ENCODE results near the gene SMG7. TPM values are rescaled to one million over a fixed set of nuclear protein-coding genes. Genes with fewer than 3 reads are reported as not detected.

The SMG7 gene
- total and polyA plus RNA-seq, 9 donors, result 21.8 to 65.3 (median 47.2) TPM

DNA sequence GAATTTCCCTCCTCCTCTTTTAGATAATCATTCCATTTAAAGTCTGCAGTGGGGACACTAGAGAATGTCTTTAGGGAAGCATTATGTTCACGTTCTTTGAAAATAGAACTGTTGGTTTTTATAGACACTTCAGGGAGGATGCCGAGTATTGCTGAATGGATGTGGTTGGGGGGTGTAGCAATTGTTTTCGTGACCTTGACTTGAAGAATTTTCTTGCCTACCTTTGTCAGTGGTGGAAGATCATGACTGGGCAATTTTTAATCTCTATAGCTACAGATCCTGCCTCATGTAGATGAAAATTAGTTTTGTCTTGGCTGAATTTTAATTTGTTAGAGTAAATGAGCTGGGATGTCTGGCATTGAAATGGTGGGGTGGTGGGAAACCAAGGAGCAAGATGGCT is 3.8 kb downstream of the SMG7 start:
- WGBS, 3 donors, result 57 to 68% (median 65%) methylated on average over 3 of the region's 3 CpGs
- intact Hi-C loops (cut with DNase I), result loop anchor here (10.0 kb wide), 3 partner anchors 69 to 439 kb away; no protein-coding TSS in a partner anchor
- no peak overlapping the region for H3K4me3 ChIP-seq
- H3K36me3 ChIP-seq, result no peaks in the 10 kb centered on the region
- H3K27ac ChIP-seq, result no peak overlapping the region
- TF ChIP-seq EP300 (IDR thresholded peaks at IDR 0.05) (no peak), POLR2A (IDR thresholded peaks at IDR 0.05) (no peak)
- TF ChIP-seq, protein P1, sequence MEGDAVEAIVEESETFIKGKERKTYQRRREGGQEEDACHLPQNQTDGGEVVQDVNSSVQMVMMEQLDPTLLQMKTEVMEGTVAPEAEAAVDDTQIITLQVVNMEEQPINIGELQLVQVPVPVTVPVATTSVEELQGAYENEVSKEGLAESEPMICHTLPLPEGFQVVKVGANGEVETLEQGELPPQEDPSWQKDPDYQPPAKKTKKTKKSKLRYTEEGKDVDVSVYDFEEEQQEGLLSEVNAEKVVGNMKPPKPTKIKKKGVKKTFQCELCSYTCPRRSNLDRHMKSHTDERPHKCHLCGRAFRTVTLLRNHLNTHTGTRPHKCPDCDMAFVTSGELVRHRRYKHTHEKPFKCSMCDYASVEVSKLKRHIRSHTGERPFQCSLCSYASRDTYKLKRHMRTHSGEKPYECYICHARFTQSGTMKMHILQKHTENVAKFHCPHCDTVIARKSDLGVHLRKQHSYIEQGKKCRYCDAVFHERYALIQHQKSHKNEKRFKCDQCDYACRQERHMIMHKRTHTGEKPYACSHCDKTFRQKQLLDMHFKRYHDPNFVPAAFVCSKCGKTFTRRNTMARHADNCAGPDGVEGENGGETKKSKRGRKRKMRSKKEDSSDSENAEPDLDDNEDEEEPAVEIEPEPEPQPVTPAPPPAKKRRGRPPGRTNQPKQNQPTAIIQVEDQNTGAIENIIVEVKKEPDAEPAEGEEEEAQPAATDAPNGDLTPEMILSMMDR (IDR thresholded peaks at IDR 0.05), result no peak
- peaks cover 4% of the 10 kb centered on the region for H3K4me1 ChIP-seq (ENCODE audit: insufficient read depth)
- DNase-seq, result no peak
- H3K9me3 ChIP-seq, result no peaks in the 10 kb centered on the region
- H3K27me3 ChIP-seq, result no peaks in the 10 kb centered on the region

DNA sequence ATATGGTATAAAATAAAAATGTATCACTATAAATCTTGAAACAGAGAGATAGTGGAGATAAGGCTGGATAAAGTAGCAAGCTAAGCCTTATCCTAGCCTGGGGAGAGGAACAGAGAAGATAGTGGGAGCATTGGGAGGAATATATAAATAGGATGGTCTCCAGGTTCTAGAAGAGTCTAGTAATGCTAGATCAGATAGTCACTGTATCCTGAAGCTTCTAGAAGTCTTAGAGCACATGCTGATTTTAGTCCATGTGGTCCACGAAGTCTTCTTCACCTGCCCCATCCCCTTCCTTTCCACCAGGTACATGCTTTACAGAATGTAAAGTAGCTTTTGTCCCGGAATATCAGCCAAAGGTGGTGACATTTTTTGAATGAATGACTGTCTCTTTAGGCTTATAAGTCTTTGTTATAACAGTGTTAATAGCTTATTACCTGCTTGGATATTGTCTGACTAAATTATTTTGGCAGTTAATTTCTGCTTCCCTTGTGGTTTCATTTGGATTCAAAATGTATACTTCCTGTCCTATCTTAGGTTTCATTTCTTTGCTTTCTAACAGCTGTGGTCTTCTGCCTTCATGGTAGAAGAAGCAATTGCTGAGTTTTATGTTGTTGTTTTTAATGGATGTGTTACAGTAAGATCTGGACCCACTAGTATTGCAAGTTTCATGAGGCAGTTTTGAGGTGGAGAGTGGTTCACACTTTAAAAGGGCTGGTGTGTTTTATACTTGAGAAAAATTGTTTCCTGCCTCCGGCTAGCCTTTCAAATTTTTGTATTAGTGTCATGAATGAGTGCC is 5.9 kb downstream of the SMG7 start:
- no peak for TF ChIP-seq POLR2A (IDR thresholded peaks at IDR 0.05)
- TF ChIP-seq, protein P1 (IDR thresholded peaks at IDR 0.05), result no peak
- TF ChIP-seq EP300 (IDR thresholded peaks at IDR 0.05), result no peak
- no peak overlapping the region for H3K4me3 ChIP-seq
- 76 to 87% (median 83%) methylated on average over 3 of the region's 3 CpGs for WGBS, 3 donors
- no peak for DNase-seq
- H3K27ac ChIP-seq, result no peak overlapping the region
- no peaks in the 10 kb centered on the region for H3K36me3 ChIP-seq
- peaks cover 2% of the 10 kb centered on the region for H3K4me1 ChIP-seq (ENCODE audit: insufficient read depth)
- intact Hi-C loops (cut with DNase I), result loop anchor here (10.0 kb wide), 3 partner anchors 67 to 437 kb away; no protein-coding TSS in a partner anchor
- H3K9me3 ChIP-seq, result no peaks in the 10 kb centered on the region
- H3K27me3 ChIP-seq, result no peaks in the 10 kb centered on the region

DNA sequence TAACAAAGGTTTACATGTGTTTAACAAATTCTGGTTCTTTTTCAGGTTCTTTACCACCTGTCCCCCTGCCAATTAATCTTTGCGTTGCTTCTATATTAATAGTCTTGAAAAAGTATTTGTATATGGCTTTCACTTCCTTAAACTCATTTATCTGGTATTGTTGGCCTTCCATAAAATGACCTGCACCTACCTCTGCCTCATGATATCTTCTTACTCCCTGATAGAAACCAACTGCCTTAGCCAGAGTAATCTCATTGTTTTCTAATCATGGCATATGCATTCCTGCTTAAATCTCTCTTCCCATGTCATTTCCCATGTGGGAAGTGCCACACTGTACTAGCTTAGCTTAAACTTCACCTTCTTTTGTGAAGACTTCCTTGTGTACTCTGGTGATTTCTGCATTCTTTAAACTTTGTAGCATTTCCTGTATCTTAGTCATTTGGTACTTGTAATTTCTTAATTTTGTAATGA is 8.7 kb downstream of the SMG7 start:
- no peak overlapping the region for H3K4me3 ChIP-seq
- intact Hi-C loops (cut with DNase I), result no loop called here
- no peaks in the 10 kb centered on the region for H3K27me3 ChIP-seq
- TF ChIP-seq, protein P1 (IDR thresholded peaks at IDR 0.05), result no peak
- TF ChIP-seq POLR2A (IDR thresholded peaks at IDR 0.05) (no peak), EP300 (IDR thresholded peaks at IDR 0.05) (no peak)
- 80 to 88% (median 81%) methylated on average over 1 of the region's 1 CpG for WGBS, 3 donors
- no peaks in the 10 kb centered on the region for H3K36me3 ChIP-seq
- DNase-seq, result no peak
- no peak overlapping the region for H3K27ac ChIP-seq
- H3K4me1 ChIP-seq (ENCODE audit: insufficient read depth), result no peaks in the 10 kb centered on the region
- no peaks in the 10 kb centered on the region for H3K9me3 ChIP-seq

DNA sequence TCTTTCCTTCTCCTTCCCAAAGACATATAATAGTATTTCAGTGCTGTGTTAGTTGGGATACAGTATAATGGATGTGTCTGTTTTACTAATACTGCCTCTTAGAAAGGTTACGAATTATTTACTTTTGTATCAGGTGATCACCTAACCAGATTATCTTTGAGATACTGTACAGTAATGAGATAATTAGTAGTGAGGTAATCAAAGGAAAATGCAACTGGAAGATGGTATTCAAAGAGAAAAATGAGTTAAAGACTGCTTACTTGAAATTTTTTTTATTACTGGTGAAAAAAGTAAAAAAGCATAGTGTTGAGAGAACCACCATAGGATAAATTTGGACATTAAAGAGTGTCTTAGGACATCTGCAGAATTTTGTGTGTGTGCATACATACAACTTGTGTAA is 10.9 kb downstream of the SMG7 start:
- Histone ChIP-seq H3K9me3 (no peaks in the 10 kb centered on the region), H3K27me3 (no peaks in the 10 kb centered on the region), H3K4me1 (ENCODE audit: insufficient read depth) (no peaks in the 10 kb centered on the region), H3K27ac (no peak overlapping the region), H3K4me3 (no peak overlapping the region), H3K36me3 (no peaks in the 10 kb centered on the region)
- no peak for TF ChIP-seq EP300 (IDR thresholded peaks at IDR 0.05)
- TF ChIP-seq POLR2A (IDR thresholded peaks at IDR 0.05), result no peak
- TF ChIP-seq, protein P1 (IDR thresholded peaks at IDR 0.05), result no peak
- intact Hi-C loops (cut with DNase I), result no loop called here
- WGBS, 3 donors, result 91 to 93% (median 91%) methylated on average over 1 of the region's 1 CpG
- no peak for DNase-seq
